Esophagus (tissue), 2 donors: ENCODE measurements around the gene IFITM1. TPM values are rescaled to one million over a fixed set of nuclear protein-coding genes. Genes with fewer than 3 reads are reported as not detected.
A peak's percentile ranks its signal among the peaks of the same experiment; 100 is the strongest.
"Not testable (repeated sequence)": the region's sequence is repeated elsewhere in the genome, so short reads cannot be mapped to it uniquely, and the experiment has no call there.

Experiments
- H3K27ac ChIP-seq, 2 donors: one replicate each; pipeline ENCODE4 v1.5.1; 2013; ENCODE audit warnings: low read depth in 2 of 2, mild to moderate bottlenecking in 2 of 2, inconsistent platforms in 1 of 2, low read length in 1 of 2, moderate library complexity in 1 of 2
- H3K27me3 ChIP-seq, 2 donors: one replicate each; pipeline ENCODE4 v1.6.1; 2013; ENCODE audit warnings: low read length in 2 of 2, control low read depth in 1 of 2, mild to moderate bottlenecking in 1 of 2; ENCODE audit not compliant: insufficient read depth in 2 of 2, control insufficient read depth in 1 of 2
- H3K36me3 ChIP-seq, 2 donors: one replicate each; pipeline ENCODE4 v1.6.1; 2013; ENCODE audit warnings: low read length in 1 of 2; ENCODE audit not compliant: control insufficient read depth in 2 of 2, insufficient read depth in 2 of 2
- H3K4me1 ChIP-seq, 2 donors: one replicate each; pipeline ENCODE4 v1.6.1; 2013; ENCODE audit warnings: low read length in 1 of 2; ENCODE audit not compliant: control insufficient read depth in 2 of 2, insufficient read depth in 2 of 2
- H3K4me3 ChIP-seq, 2 donors: one replicate each; pipeline ENCODE4 v1.5.1; 2013; ENCODE audit warnings: low read length in 2 of 2, mild to moderate bottlenecking in 2 of 2, low read depth in 1 of 2, moderate library complexity in 1 of 2
- H3K9me3 ChIP-seq, 2 donors: one replicate each; pipeline ENCODE4 v1.6.1; 2013; ENCODE audit warnings: mild to moderate bottlenecking in 2 of 2, low read depth in 1 of 2, low read length in 1 of 2, moderate library complexity in 1 of 2; ENCODE audit not compliant: control insufficient read depth in 2 of 2, insufficient read depth in 1 of 2
- WGBS, 2 donors: extraction: QIAGEN DNeasy Blood & Tissue Kit; methylation state at CpG; one replicate each; pipeline ENCODE4 v1.1.7; 2013; 5-methylcytosine and 5-hydroxymethylcytosine counted together
- polyA plus RNA-seq, 2 donors: library from polyadenylated mRNA; stranded (reverse); fragments of 200-250 nt; gene quantifications; one replicate each; pipeline ENCODE4 v1.2.3, GENCODE V29; 2013
- donor health status: healthy with polysubstance abuse.
- donor health status: Bipolar disorder and iron deficiency.

IFITM1 gene
- polyA plus RNA-seq, 2 donors = 48.2 to 112 TPM

DNA sequence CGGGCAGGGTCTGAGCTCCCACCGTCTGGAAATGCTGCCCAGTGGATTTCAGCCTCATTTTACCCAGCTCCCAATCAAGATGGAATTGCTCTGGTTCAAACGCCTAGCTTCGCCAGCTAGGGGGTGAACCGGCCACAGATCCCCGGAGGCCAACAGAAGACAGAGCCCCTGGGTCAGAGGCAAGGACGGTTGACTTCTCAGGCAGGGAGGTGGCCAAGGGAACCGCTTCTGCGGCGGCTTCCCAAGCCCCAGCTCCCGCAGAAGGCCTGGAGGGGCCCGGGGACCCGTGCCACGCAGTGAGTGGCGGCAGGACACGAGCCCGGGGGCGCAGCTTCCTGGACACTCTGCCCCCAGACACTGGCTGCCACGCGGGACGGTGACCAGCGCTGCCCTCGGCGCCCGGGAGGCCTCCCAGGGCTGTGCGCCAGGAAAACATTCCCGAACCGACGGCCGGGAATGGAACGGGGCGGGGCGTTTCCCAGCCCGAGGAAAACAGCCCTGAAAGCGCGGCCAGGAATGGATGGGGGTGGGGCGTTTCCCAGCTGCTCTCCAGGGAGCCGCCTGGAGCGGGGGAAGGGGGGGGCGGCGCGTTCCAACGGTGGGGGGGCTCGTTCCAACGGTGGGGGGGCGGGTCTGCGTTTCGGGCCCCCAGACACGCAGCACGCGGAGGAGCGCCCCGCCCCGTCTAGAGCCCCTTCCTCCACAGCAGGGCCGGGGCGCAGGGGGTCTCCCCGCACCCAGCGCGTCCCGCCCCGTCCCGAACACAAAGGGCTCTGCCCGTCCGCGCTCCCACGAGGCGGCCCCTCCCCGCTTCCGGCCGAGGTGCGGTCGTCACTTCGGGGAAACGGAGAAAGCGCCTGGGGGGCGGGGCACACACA lies 42.0 kb downstream of the IFITM1 start:
- Histone ChIP-seq H3K9me3 (peaks cover 0 to 4% of the 10 kb centered on the region in 2 donors), H3K27me3 (no peaks in the 10 kb centered on the region), H3K4me3 (peak overlapping the region; percentile 35 to 37), H3K27ac (peak overlapping the region; percentile 95 to 99), H3K4me1 (peaks cover 2 to 18% of the 10 kb centered on the region in 2 donors), H3K36me3 (no peaks in the 10 kb centered on the region)
- WGBS, 2 donors = 2 to 6% methylated on average over 49 to 76 of the region's 76 CpGs

DNA sequence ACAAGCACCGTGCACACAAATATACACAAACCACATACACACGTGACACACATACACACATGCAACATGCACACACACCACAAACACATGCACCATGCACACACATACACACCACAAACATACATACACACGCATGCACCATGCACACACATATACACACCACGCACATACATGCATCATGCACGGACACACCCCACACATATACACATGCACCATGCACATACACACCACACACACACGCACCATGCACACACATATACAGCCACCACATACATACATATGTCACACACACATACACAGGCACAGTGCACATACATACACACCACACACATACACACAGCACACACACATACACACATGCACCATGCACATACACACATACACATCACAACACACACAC lies 42.8 kb downstream of the IFITM1 start:
- peaks cover 0 to 8% of the 10 kb centered on the region in 2 donors for H3K9me3 ChIP-seq
- H3K36me3 ChIP-seq = no peaks in the 10 kb centered on the region
- H3K4me3 ChIP-seq = no peak overlapping the region
- no peaks in the 10 kb centered on the region for H3K27me3 ChIP-seq
- H3K4me1 ChIP-seq = peaks cover 2 to 16% of the 10 kb centered on the region in 2 donors
- H3K27ac ChIP-seq = no peak overlapping the region
- 76 to 83% methylated on average over 6 of the region's 6 CpGs for WGBS, 2 donors

DNA sequence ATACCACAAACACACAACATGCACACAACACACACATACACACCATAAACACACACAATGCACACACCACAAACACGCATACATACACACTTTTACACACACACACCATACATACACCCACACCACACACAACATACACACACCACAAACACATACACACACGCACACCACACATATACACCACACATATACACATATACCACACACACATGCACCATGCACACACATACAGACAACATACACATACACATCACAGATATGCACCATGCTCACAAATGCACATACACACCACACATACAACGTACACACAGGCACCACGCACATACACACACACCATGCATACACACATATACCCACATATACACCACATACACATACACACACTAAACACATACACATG lies 43.7 kb downstream of the IFITM1 start:
- peaks cover 0 to 8% of the 10 kb centered on the region in 2 donors for H3K9me3 ChIP-seq
- no peak overlapping the region for H3K27ac ChIP-seq
- no peak overlapping the region for H3K4me3 ChIP-seq
- H3K4me1 ChIP-seq = peaks cover 2 to 16% of the 10 kb centered on the region in 2 donors
- H3K36me3 ChIP-seq = no peaks in the 10 kb centered on the region
- H3K27me3 ChIP-seq = no peaks in the 10 kb centered on the region
- WGBS, 2 donors = 85 to 93% methylated on average over 4 of the region's 4 CpGs

DNA sequence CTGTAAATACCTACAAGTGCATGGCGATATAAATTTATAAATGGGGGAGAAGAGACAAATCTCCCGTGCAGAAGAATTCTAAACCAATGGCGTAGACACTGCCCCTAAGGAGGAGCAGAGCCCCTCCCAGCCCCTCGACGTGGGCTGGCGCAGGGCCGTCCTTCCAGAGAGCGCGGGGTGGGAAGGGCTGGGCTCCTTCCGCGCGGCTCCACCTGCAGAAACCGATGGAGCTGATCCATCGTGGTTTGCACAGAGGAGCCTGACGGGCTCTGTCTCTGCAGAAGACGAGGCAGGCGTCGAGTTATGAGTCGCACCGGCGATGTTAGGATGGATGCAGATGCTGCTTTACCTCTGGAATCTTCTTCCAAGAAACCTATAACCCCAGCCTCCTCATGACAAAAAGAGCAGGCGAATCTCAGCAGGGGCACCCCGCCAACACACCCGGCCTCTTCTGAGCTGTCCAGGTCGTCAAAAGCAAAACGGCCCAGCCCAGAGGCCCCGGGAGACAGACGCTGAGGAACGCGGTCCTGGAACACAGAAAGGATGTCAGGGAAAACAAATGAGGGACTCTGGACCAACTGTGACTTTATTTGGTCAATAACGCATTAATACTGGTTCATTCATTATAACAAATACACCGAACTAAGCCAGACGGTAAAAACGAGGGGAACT lies 44.4 kb downstream of the IFITM1 start:
- H3K27ac ChIP-seq = no peak overlapping the region
- WGBS, 2 donors = 42 to 51% methylated on average over 34 of the region's 34 CpGs
- no peaks in the 10 kb centered on the region for H3K27me3 ChIP-seq
- peaks cover 0 to 8% of the 10 kb centered on the region in 2 donors for H3K9me3 ChIP-seq
- no peaks in the 10 kb centered on the region for H3K36me3 ChIP-seq
- no peak overlapping the region for H3K4me3 ChIP-seq
- peaks cover 2 to 16% of the 10 kb centered on the region in 2 donors for H3K4me1 ChIP-seq

DNA sequence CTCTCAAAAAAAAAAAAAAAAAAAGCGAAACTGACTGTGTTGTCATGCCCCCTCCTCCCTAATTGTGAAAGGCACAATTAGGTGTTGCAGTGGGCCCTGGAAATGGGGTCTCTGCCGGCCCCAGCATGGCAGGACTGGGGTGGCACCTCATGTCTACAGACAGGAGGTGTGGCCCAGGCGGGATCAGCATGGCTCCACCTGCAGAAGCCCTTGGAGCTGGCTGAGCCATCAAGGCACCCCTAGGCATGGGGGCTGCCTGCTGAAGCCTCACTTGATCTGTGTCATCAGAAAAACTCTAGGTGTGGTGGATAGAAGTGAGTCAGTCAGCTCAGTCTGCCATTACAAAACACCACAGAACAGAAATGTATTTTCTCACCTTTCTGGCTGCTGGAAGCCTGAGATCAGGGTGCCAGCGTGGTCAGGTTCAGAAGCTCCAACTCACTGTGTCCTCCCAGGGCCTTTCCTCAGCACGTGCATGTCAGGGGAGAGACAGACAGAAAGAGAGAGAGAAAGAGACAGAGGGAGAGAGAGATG lies 45.4 kb downstream of the IFITM1 start:
- H3K4me3 ChIP-seq = no peak overlapping the region
- WGBS, 2 donors = 70 to 76% methylated on average over 5 of the region's 5 CpGs
- H3K9me3 ChIP-seq = peaks cover 0 to 8% of the 10 kb centered on the region in 2 donors
- H3K4me1 ChIP-seq = peaks cover 2 to 16% of the 10 kb centered on the region in 2 donors
- no peaks in the 10 kb centered on the region for H3K27me3 ChIP-seq
- no peak overlapping the region for H3K27ac ChIP-seq
- no peaks in the 10 kb centered on the region for H3K36me3 ChIP-seq

DNA sequence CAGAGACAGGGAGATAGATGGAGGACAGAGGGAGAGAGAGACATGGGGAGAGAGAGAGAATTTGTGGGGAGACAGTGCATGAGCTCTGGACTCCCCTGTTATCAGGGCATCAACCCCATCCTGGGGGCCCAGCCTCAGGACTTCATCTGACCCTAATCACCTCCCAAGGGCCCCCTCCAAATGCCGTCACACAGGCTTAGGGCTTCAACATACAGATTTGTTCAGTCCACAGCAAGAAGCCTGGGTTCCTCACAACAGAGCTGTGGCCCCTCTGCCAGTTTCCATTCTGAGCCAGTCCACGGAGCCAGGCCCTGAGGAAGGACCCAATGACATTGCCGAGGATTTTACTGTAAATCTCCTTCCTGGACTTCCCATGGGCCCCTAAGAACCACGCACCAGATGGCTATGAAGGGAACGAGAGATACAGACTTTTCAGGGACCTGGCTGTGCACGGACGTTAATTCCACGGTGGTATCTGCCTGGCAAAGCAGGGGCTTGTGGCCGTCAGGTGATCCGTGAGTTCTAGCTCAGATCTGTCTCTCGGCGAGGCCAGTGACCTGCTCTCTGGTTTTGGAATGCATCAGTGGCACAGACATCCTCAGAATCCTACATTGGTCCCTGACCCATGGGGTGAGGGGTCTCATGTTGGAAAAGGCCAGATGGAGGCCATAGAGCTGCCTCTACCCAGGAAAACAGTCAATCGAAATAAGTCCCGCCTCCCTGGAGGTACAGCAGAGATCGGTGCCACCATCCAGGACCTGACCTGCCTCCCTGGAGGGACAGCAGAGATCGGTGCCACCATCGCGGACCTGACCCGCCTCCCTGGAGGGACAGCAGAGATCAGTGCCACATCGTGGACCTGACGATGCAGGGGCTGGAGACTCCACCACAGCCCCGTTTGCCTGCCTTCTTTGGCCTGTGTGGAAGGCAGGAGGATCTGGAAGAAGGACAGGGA lies 46.8 kb downstream of the IFITM1 start:
- Histone ChIP-seq H3K36me3 (no peaks in the 10 kb centered on the region), H3K4me1 (peaks cover 2 to 13% of the 10 kb centered on the region in 2 donors), H3K4me3 (no peak overlapping the region), H3K27ac (no peak overlapping the region), H3K27me3 (no peaks in the 10 kb centered on the region), H3K9me3 (peaks cover 0 to 8% of the 10 kb centered on the region in 2 donors)
- WGBS, 2 donors = 84 to 90% methylated on average over 22 of the region's 22 CpGs

GRCh38 chr11:362642-363442 lies 49.0 kb downstream of the IFITM1 start:
- H3K27ac ChIP-seq = no peak overlapping the region
- H3K4me1 ChIP-seq = peaks cover 2 to 3% of the 10 kb centered on the region in 2 donors
- no peak overlapping the region for H3K4me3 ChIP-seq
- H3K36me3 ChIP-seq = no peaks in the 10 kb centered on the region
- peaks cover 0 to 8% of the 10 kb centered on the region in 2 donors for H3K9me3 ChIP-seq
- H3K27me3 ChIP-seq = no peaks in the 10 kb centered on the region
- 77 to 79% methylated on average over 27 to 36 of the region's 36 CpGs for WGBS, 2 donors

DNA sequence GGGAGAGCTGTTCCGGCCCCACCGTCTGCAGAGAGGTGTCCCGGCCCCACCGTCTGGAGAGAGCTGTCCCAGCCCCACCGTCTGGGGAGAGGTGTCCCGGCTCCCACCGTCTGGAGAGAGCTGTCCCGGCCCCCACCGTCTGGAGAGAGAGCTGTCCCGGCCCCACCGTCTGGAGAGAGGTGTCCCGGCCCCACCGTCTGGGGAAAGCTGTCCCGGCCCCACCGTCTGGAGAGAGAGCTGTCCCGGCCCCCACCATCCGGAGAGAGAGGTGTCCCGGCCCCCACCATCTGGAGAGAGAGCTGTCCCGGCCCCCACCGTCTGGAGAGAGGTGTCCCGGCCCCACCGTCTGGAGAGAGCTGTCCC lies 49.6 kb downstream of the IFITM1 start:
- not testable (repeated sequence) for H3K27me3 ChIP-seq, H3K9me3 ChIP-seq, H3K27ac ChIP-seq, H3K4me1 ChIP-seq, H3K4me3 ChIP-seq, H3K36me3 ChIP-seq
- WGBS, 2 donors = 68 to 87% methylated on average over 18 to 22 of the region's 22 CpGs
